ENCODE data around the gene USP37. TPM values are rescaled to one million over a fixed set of nuclear protein-coding genes. Genes with fewer than 3 reads are reported as not detected.
A peak's percentile ranks its signal among the peaks of the same experiment; 100 is the strongest.

Gene USP37
- total RNA-seq, 1 donor from 2014 or later, result 34.6 TPM

- no peak for FAIRE-seq
- no peak for DNase-seq (ENCODE audit: low spot score in 2 of 2)
Measured at GRCh38 chr2:218434456-218434855, 133.7 kb downstream of the USP37 start.

GRCh38 chr2:218432676-218433365 is 135.3 kb downstream of the USP37 start:
- FAIRE-seq (no peak), DNase-seq (ENCODE audit: low spot score in 2 of 2) (no peak)

GRCh38 chr2:218431878-218432277 is 136.3 kb downstream of the USP37 start:
- no peak for DNase-seq (ENCODE audit: low spot score in 2 of 2)
- no peak for FAIRE-seq

GRCh38 chr2:218430721-218431120 is 137.4 kb downstream of the USP37 start:
- DNase-seq (ENCODE audit: low spot score in 2 of 2), result no peak
- no peak for FAIRE-seq

- FAIRE-seq (no peak), DNase-seq (ENCODE audit: low spot score in 2 of 2) (no peak)
Measured at GRCh38 chr2:218429911-218430692, 138.0 kb downstream of the USP37 start.

GRCh38 chr2:218428846-218429558 is 139.1 kb downstream of the USP37 start:
- DNase-seq (ENCODE audit: low spot score in 2 of 2) (no peak), FAIRE-seq (no peak)

GRCh38 chr2:218427741-218428140 is 140.4 kb downstream of the USP37 start:
- DNase-seq (ENCODE audit: low spot score in 2 of 2) (no peak), FAIRE-seq (no peak)

GRCh38 chr2:218425531-218425930 is 142.6 kb downstream of the USP37 start:
- DNase-seq (ENCODE audit: low spot score in 2 of 2) (no peak), FAIRE-seq (no peak)

- FAIRE-seq, result no peak
- no peak for DNase-seq (ENCODE audit: low spot score in 2 of 2)
Measured at GRCh38 chr2:218423584-218423983, 144.6 kb downstream of the USP37 start.

GRCh38 chr2:218422403-218423086 is 145.6 kb downstream of the USP37 start:
- FAIRE-seq (no peak), DNase-seq (ENCODE audit: low spot score in 2 of 2) (no peak)

- DNase-seq (ENCODE audit: low spot score in 2 of 2) (no peak), FAIRE-seq (no peak)
Measured at GRCh38 chr2:218421027-218421426, 147.1 kb downstream of the USP37 start.

- DNase-seq (ENCODE audit: low spot score in 2 of 2), result no peak
- no peak for FAIRE-seq
Measured at GRCh38 chr2:218419630-218420216, 148.4 kb downstream of the USP37 start.

GRCh38 chr2:218418717-218419458 is 149.3 kb downstream of the USP37 start, which contains the start of gene VIL1:
Gene VIL1 (plus strand): TSS chr2:218419123. CDS start chr2:218423779, 4,656 bp downstream.
- no peak for DNase-seq (ENCODE audit: low spot score in 2 of 2)
- FAIRE-seq, result no peak

GRCh38 chr2:218418321-218418716 is 149.8 kb downstream of the USP37 start:
- no peak for DNase-seq (ENCODE audit: low spot score in 2 of 2)
- FAIRE-seq, result no peak

GRCh38 chr2:218407717-218408116 is 160.4 kb downstream of the USP37 start:
- DNase-seq (ENCODE audit: low spot score in 2 of 2) (no peak), FAIRE-seq (no peak)

- DNase-seq (ENCODE audit: low spot score in 2 of 2) (no peak), FAIRE-seq (no peak)
Measured at GRCh38 chr2:218406949-218407618, 161.1 kb downstream of the USP37 start.

GRCh38 chr2:218406209-218406948 is 161.8 kb downstream of the USP37 start:
- FAIRE-seq (no peak), DNase-seq (ENCODE audit: low spot score in 2 of 2) (peak; percentile 93 to 95)

GRCh38 chr2:218405746-218406208 is 162.4 kb downstream of the USP37 start:
- FAIRE-seq, result no peak
- no peak for DNase-seq (ENCODE audit: low spot score in 2 of 2)
